ENCODE results near the gene AP2A1.

DNA sequence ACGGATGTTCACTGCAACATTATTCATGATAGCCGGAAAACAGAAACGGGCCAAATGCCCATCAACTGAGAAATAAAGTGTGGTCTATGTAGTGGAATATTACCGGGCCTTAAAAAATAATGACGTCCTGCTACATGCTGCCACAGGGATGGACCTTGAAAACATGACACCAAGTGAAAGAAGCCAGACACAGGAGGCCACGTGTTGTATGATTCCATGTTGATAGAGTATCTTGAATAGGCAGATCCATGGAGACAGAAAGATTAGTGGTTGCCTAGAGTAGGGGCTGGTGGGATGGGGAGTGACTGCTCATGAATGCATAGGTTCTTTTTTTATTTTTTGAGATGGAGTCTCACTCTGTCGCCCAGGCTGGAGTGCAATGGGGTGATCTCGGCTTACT lies 3.7 kb downstream of the AP2A1 start:
- TF ChIP-seq, protein P1, sequence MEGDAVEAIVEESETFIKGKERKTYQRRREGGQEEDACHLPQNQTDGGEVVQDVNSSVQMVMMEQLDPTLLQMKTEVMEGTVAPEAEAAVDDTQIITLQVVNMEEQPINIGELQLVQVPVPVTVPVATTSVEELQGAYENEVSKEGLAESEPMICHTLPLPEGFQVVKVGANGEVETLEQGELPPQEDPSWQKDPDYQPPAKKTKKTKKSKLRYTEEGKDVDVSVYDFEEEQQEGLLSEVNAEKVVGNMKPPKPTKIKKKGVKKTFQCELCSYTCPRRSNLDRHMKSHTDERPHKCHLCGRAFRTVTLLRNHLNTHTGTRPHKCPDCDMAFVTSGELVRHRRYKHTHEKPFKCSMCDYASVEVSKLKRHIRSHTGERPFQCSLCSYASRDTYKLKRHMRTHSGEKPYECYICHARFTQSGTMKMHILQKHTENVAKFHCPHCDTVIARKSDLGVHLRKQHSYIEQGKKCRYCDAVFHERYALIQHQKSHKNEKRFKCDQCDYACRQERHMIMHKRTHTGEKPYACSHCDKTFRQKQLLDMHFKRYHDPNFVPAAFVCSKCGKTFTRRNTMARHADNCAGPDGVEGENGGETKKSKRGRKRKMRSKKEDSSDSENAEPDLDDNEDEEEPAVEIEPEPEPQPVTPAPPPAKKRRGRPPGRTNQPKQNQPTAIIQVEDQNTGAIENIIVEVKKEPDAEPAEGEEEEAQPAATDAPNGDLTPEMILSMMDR (IDR thresholded peaks at IDR 0.05) = no peak
- TF ChIP-seq ZFX (IDR thresholded peaks at IDR 0.05; ENCODE audit: borderline replicate concordance) = no peak
